Psoas muscle (tissue), 8 donors: ENCODE measurements around the gene LMNTD2. TPM values are rescaled to one million over a fixed set of nuclear protein-coding genes. Genes with fewer than 3 reads are reported as not detected.

Experiments used
- ATAC-seq, 4 donors: fragments of 200-7000 bp; cut with Tn5 transposase; one replicate each; pipeline ENCODE4 v1.9.1; 2020; ENCODE audit warnings: moderate library complexity in 3 of 4, mild to moderate bottlenecking in 2 of 4
- DNase-seq, 2 donors: peaks; one replicate each; pipeline ENCODE4 v3.0.0-alpha.2; 2020
- H3K27ac ChIP-seq: fragments of 200-600 bp; one replicate; pipeline ENCODE4 v1.8.0; 2022
- H3K27me3 ChIP-seq, 3 donors: fragments of 200-600 bp in 1 of 3; one replicate each; pipeline versions ENCODE4 v1.6.1 to v1.8.0; 2013 to 2022; ENCODE audit warnings: low read length in 2 of 3, mild to moderate bottlenecking in 2 of 3, moderate library complexity in 1 of 3; ENCODE audit not compliant: insufficient read depth in 3 of 3
- H3K36me3 ChIP-seq, 2 donors: fragments of 200-600 bp in 1 of 2; one replicate each; pipeline versions ENCODE4 v1.6.1 to v1.8.0; 2013 to 2022; ENCODE audit warnings: low read depth in 1 of 2, mild to moderate bottlenecking in 1 of 2, moderate library complexity in 1 of 2; ENCODE audit not compliant: insufficient read depth in 1 of 2
- H3K4me1 ChIP-seq: fragments of 200-600 bp; one replicate; pipeline ENCODE4 v1.8.0; 2022
- H3K4me3 ChIP-seq: fragments of 200-600 bp; one replicate; pipeline ENCODE4 v1.8.0; 2022; ENCODE audit warnings: mild to moderate bottlenecking
- H3K9me3 ChIP-seq: fragments of 200-600 bp; one replicate; pipeline ENCODE4 v1.8.0; 2022
- WGBS, 3 donors: extraction: QIAGEN DNeasy Blood & Tissue Kit; methylation state at CpG; one replicate each; pipeline versions ENCODE4 v1.1.6 to v1.1.7; 2013; 5-methylcytosine and 5-hydroxymethylcytosine counted together
- intact Hi-C, 2 donors: fragments of 100-400 bp; cut with DNase I; formaldehyde crosslinking; loops; one replicate each; pipeline versions ENCODE4 v1.11.0 to v1.14.2; 2022
- polyA plus RNA-seq, 3 donors: library from polyadenylated mRNA; stranded (reverse); fragments of 200-250 nt; gene quantifications; one replicate each; pipeline ENCODE4 v1.2.3, GENCODE V29; 2013
- total RNA-seq, 4 donors: library from RNA; stranded (reverse); fragmentation: NEBNext Ultra II Directional in 2 of 4; extraction: Animal tissue kit (Norgen Biotek cat#: 25700) in 2 of 4; gene quantifications; one replicate each; pipeline versions ENCODE4 v1.2.1 to v1.2.4, GENCODE V29; 2021 to 2023
- TF ChIP-seq, protein P1 (sequence below): fragments of 200-600 bp; IDR thresholded peaks from one replicate; pipeline ENCODE4 v1.8.0; 2022; ENCODE audit warnings: antibody characterized with exemption
- donor health status: healthy with polysubstance abuse.
- donor health status: DM: no; HTN: no; CAD: no; lungs with moderate emphysema.
- donor health status: Bipolar disorder and iron deficiency.
- donor health status: healthy.
- donor health status: DM: yes; HTN: yes; CAD: no.
- donor health status: DM: no; HTN: no; CAD: no.
- donor health status: DM: no; HTN: no; CAD: no.
- donor health status: DM: yes; HTN: yes; CAD: no.

The LMNTD2 gene
- total and polyA plus RNA-seq, 7 donors = 0.04 to 0.27 (median 0.12) TPM; not detected in 2

DNA sequence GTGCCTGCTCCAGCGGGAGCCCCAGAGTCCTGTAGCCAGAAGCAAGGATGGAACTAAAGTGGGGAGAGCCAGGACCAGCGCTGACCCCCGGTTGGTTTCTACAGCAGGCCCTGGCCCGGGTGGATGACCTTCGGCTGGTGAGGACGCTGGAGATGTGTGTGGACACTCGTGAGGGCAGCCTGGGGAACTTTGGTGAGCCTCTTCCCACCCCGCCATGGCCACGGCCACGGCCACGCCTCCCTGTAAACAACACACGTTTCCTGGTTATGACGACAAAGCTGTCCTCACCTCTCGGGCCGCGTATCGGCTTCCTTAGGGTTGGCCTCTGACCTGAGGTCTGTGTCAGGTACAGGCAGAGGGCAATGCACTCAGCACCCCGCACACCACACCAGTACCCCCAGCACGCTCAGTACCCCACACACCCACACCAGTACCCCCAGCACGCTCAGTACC lies 19.1 kb downstream of the LMNTD2 start:
- no peak overlapping the region for H3K4me3 ChIP-seq
- peak in 1 of 2 donors; percentile 42 for DNase-seq
- 85 to 94% (median 90%) methylated on average over 17 to 20 of the region's 20 CpGs for WGBS, 3 donors
- H3K36me3 ChIP-seq = no peaks in the 10 kb centered on the region
- intact Hi-C loops = no loop called here
- H3K27ac ChIP-seq = no peak overlapping the region
- peaks cover 9% of the 10 kb centered on the region for H3K4me1 ChIP-seq
- ATAC-seq = no peak
- no peaks in the 10 kb centered on the region for H3K9me3 ChIP-seq
- peaks cover 0 to 16% (median 0%) of the 10 kb centered on the region in 3 donors for H3K27me3 ChIP-seq
- TF ChIP-seq, protein P1, sequence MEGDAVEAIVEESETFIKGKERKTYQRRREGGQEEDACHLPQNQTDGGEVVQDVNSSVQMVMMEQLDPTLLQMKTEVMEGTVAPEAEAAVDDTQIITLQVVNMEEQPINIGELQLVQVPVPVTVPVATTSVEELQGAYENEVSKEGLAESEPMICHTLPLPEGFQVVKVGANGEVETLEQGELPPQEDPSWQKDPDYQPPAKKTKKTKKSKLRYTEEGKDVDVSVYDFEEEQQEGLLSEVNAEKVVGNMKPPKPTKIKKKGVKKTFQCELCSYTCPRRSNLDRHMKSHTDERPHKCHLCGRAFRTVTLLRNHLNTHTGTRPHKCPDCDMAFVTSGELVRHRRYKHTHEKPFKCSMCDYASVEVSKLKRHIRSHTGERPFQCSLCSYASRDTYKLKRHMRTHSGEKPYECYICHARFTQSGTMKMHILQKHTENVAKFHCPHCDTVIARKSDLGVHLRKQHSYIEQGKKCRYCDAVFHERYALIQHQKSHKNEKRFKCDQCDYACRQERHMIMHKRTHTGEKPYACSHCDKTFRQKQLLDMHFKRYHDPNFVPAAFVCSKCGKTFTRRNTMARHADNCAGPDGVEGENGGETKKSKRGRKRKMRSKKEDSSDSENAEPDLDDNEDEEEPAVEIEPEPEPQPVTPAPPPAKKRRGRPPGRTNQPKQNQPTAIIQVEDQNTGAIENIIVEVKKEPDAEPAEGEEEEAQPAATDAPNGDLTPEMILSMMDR = no peak

DNA sequence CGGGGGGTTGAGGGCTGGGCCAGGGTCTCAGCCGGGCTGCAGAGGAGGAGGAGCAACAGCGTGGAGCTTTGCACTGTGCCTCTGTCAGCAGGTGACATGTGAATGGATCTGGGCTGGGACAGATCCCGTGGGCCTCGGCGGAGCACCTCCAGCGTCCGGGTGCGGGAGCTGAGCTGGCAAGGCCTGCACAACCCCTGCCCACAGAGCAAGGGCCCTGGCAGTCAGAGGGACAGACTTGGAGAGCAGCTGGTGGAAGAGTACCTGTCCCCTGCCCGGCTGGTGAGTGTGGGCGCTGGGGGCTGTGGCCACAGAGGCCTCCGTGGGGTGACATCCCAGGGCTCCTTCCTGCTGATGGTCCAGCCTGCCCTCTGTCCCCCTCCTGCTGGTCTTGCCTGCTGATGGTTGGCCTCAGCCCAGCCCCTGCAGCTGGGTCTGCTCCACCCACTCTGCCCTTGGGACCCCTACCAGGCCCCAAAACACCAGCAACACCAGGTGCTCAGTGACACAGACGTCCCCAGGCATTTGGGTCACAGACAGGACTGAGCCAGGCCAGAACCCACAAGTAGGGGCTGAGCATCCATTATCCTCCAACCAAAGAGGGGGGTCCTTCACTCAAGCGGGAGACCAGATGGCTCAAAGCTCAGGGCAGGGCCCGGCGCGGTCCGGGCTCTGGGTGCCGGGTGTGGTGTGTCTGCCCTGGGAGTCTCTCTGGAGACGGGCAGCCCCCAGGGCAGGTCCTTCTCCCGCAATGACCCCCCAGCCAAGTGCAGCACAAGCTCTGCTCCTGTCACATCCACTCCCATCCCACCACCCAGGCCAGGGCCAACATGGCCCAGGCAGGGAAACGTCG lies 19.7 kb downstream of the LMNTD2 start:
- TF ChIP-seq, protein P1 = no peak
- 79 to 86% (median 83%) methylated on average over 17 to 23 of the region's 23 CpGs for WGBS, 3 donors
- DNase-seq (no peak), ATAC-seq (no peak)
- intact Hi-C loops = no loop called here
- Histone ChIP-seq H3K27ac (no peak overlapping the region), H3K4me3 (no peak overlapping the region), H3K27me3 (peaks cover 0 to 16% (median 0%) of the 10 kb centered on the region in 3 donors), H3K36me3 (no peaks in the 10 kb centered on the region), H3K4me1 (peaks cover 14% of the 10 kb centered on the region), H3K9me3 (no peaks in the 10 kb centered on the region)

DNA sequence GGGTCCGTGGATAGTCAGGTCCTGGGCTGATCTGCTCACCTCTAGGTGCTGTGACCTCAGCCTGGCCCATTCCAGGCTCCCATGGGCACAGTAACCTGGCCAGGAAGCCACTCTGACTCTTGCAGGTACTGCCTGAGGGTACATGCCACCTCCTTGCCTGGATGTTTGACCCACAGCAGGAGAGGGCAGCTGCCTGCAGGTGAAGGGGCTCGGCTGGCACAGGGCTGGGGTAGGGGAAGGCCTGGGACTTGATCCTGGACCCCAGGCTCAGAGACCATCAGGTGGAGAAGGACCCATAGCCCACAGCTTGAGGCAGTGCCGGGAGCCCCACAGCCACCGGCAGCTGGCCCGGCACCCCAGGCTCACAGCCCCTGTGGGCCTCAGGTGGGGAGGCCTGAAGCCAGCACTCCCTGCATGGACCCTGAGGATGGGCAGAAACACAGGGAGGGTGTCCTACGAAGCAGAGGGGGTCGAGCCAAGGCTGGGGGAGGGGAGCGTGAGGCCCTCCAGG lies 20.5 kb downstream of the LMNTD2 start:
- H3K36me3 ChIP-seq = no peaks in the 10 kb centered on the region
- no peaks in the 10 kb centered on the region for H3K9me3 ChIP-seq
- H3K27me3 ChIP-seq = peaks cover 0 to 16% (median 0%) of the 10 kb centered on the region in 3 donors
- ATAC-seq (no peak), DNase-seq (peak in 1 of 2 donors; percentile 46)
- intact Hi-C loops = no loop called here
- H3K27ac ChIP-seq = no peak overlapping the region
- peaks cover 14% of the 10 kb centered on the region for H3K4me1 ChIP-seq
- no peak overlapping the region for H3K4me3 ChIP-seq
- TF ChIP-seq, protein P1 = no peak
- WGBS, 3 donors = 84 to 91% (median 86%) methylated on average over 7 to 8 of the region's 8 CpGs

DNA sequence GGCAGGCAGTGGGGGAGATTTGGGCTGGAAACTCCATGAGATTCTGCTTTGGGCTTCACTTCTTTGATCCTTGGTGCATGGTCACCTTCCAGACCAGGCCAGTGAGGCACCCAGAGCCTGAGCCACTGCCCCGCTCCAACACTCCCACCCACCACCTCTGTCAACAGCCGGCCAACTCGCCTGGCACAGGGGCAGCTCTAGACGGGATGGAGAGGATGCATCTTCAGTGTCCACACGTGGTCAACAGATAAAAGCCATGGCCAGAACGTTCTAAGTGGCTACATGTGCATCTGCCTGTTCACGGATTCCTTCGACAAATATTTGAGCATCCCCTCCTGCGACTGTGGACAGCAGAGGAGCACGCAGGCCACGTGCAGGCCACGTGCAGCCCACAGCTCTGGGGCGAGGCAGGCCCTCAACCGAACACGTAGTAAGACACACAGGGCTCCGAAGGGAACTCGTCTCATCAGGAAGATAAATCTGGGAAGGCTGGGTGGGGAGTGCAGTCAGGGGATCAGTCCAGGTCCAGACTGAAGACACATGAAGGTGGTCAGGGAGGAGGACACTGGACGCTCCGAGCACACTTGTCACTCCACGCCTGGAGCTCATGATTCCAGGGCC lies 22.0 kb downstream of the LMNTD2 start:
- Histone ChIP-seq H3K4me3 (no peak overlapping the region), H3K9me3 (no peaks in the 10 kb centered on the region), H3K4me1 (peaks cover 25% of the 10 kb centered on the region), H3K27me3 (peaks cover 0 to 16% (median 0%) of the 10 kb centered on the region in 3 donors), H3K27ac (no peak overlapping the region), H3K36me3 (peaks cover 0 to 3% of the 10 kb centered on the region in 2 donors)
- TF ChIP-seq, protein P1 = no peak
- intact Hi-C loops = no loop called here
- DNase-seq (no peak), ATAC-seq (no peak)
- 85 to 89% (median 87%) methylated on average over 20 of the region's 20 CpGs for WGBS, 3 donors
